K562 (cell line): ENCODE data around the gene PDE4D. TPM values are rescaled to one million over a fixed set of nuclear protein-coding genes. Genes with fewer than 3 reads are reported as not detected.

Source experiments
- ATAC-seq: fragments of 200-7000 bp; cut with Tn5 transposase; 3 replicates; pipeline ENCODE4 v1.9.1; 2020; ENCODE audit warnings: moderate library complexity
- BruUV-seq: library from RNA; stranded (reverse); fragments of 400-500 nt; replicated peaks from 2 replicates; lab custom pipeline; 2021; lab: Mats Ljungman, UMichigan
- CTCF ChIA-PET: fragments of 300-600 bp; formaldehyde crosslinking; extraction: SDS; loops from one replicate; lab custom pipeline; 2021; ENCODE audit warnings: low intra/inter-chr PET ratio; lab: Yijun Ruan, JAX
- POLR2A ChIA-PET: fragments of 300-600, 350-650 bp; sonication (Branson Sonifier 250); formaldehyde crosslinking; extraction: SDS; loops from one replicate; lab custom pipeline; 2021; ENCODE audit warnings: antibody characterized with exemption, inconsistent platforms; lab: Yijun Ruan, JAX
- DNase-seq, 4 experiments: peaks; one replicate each; pipeline versions ENCODE4 v3.0.0 to v3.0.0-alpha.2; 2011 to 2018; ENCODE audit warnings: low spot score in 3 of 4, mixed read lengths in 3 of 4; ENCODE audit errors: extremely low read depth in 1 of 4
- FAIRE-seq: peaks from 2 replicates; lab custom pipeline; 2011; peaks lifted over from hg19 to GRCh38; lab: Jason Lieb, UNC
- H2AFZ ChIP-seq: 2 replicates; pipeline ENCODE4 v1.6.0; 2011; ENCODE audit warnings: low read depth, low read length, control low read depth, inconsistent platforms
- H3K27ac ChIP-seq: fragments of 200-600 bp; 3 replicates; pipeline ENCODE4 v1.8.0; 2011; ENCODE audit warnings: low read depth, mild to moderate bottlenecking, control low read depth, inconsistent platforms, low read length, moderate library complexity, mixed read lengths; ENCODE audit errors: extremely low read depth
- H3K27me3 ChIP-seq, 2 experiments: fragments of 300-600 bp in 1 of 2; 2 replicates in 1 of 2; 3 replicates in 1 of 2; pipeline versions ENCODE4 v1.6.0 to v1.8.0; 2011; ENCODE audit warnings: inconsistent platforms in 2 of 2, low read length in 2 of 2, mild to moderate bottlenecking in 1 of 2, mixed read lengths in 1 of 2, moderate library complexity in 1 of 2; ENCODE audit not compliant: control insufficient read depth in 2 of 2, insufficient read depth in 2 of 2
- H3K36me3 ChIP-seq: fragments of 300-600 bp; 3 replicates; pipeline ENCODE4 v1.8.0; 2011; ENCODE audit warnings: mild to moderate bottlenecking, low read length, inconsistent platforms; ENCODE audit not compliant: control insufficient read depth, insufficient read depth
- H3K4me1 ChIP-seq, 2 experiments: fragments of 200-600 bp in 1 of 2; replicated peaks in 1 of 2; 2 replicates in 1 of 2; 3 replicates in 1 of 2; pipeline versions ENCODE4 v1.5.1 to v1.8.0; 2011; ENCODE audit warnings: inconsistent platforms in 2 of 2, low read length in 2 of 2, mild to moderate bottlenecking in 1 of 2, mixed read lengths in 1 of 2, moderate library complexity in 1 of 2; ENCODE audit not compliant: control insufficient read depth in 2 of 2, insufficient read depth in 2 of 2
- H3K4me2 ChIP-seq: 2 replicates; pipeline ENCODE4 v1.6.1; 2011; ENCODE audit warnings: low read length, control low read depth, inconsistent platforms, mixed read lengths; ENCODE audit not compliant: insufficient read depth
- H3K4me3 ChIP-seq: fragments of 200-600 bp; sonication (generic), shearing (Covaris generic); 2 replicates; pipeline ENCODE4 v1.5.1; 2016; ENCODE audit warnings: control low read depth, inconsistent platforms
- H3K79me2 ChIP-seq: fragments of 200-600 bp; 3 replicates; pipeline ENCODE4 v1.8.0; 2011; ENCODE audit warnings: low read length, inconsistent platforms; ENCODE audit not compliant: control insufficient read depth, insufficient read depth
- H3K9ac ChIP-seq, 2 experiments: 2 replicates each; pipeline versions ENCODE4 v1.6.0 to v1.6.1; 2011; ENCODE audit warnings: low read depth in 2 of 2, low read length in 2 of 2, control low read depth in 1 of 2, inconsistent platforms in 1 of 2, mild to moderate bottlenecking in 1 of 2, mixed read lengths in 1 of 2; ENCODE audit not compliant: insufficient read depth in 1 of 2
- H3K9me1 ChIP-seq: one replicate; pipeline ENCODE4 v1.6.0; 2011; ENCODE audit warnings: inconsistent platforms, mild to moderate bottlenecking, low read length, moderate library complexity; ENCODE audit not compliant: control insufficient read depth, insufficient read depth
- H3K9me3 ChIP-seq: replicated peaks from 2 replicates; pipeline ENCODE4 v1.5.1; 2011; ENCODE audit warnings: low read depth, low read length, inconsistent platforms; ENCODE audit not compliant: control insufficient read depth, insufficient read depth
- H4K20me1 ChIP-seq: replicated peaks from 2 replicates; pipeline ENCODE4 v1.6.1; 2011; ENCODE audit warnings: low read length, inconsistent platforms, mixed read lengths; ENCODE audit not compliant: control insufficient read depth, insufficient read depth
- CAMTA2 ChIP-seq: fragments of 250-450 bp; sonication (Bioruptor Pico); conservative IDR thresholded peaks from 2 replicates; pipeline ENCODE4 v1.5.1; 2022
- RAD21 ChIP-seq, 2 experiments: fragments of 250-450 bp in 1 of 2; fragments of 450-650 bp in 1 of 2; sonication (Bioruptor Pico) in 1 of 2; formaldehyde crosslinking in 1 of 2; IDR thresholded peaks in 1 of 2; conservative IDR thresholded peaks in 1 of 2; 2 replicates each; pipeline versions ENCODE4 v1.4.0 to v1.8.0; 2020 to 2022; ENCODE audit warnings: mild to moderate bottlenecking in 2 of 2, moderate library complexity in 1 of 2
- RBM25 ChIP-seq: fragments of 200-400 bp; formaldehyde crosslinking; IDR thresholded peaks from 2 replicates; pipeline ENCODE4 v1.6.1; 2018; ENCODE audit warnings: low read length, low read depth, moderate library complexity; ENCODE audit not compliant: severe bottlenecking
- ZBTB17 ChIP-seq: fragments of 450-650 bp; formaldehyde crosslinking; IDR thresholded peaks from 2 replicates; pipeline ENCODE4 v1.4.0; 2020; ENCODE audit warnings: mild to moderate bottlenecking
- WGBS: fragments of 100-300 bp; shearing (Covaris generic); methylation state at CpG from one replicate; pipeline ENCODE4 v1.1.6; 2016; ENCODE audit warnings: low coverage, mixed read lengths; ENCODE audit not compliant: insufficient coverage; ENCODE audit errors: missing lambda C conversion rate; 5-methylcytosine and 5-hydroxymethylcytosine counted together
- in situ Hi-C: fragments of 300-500 bp; cut with MboI; formaldehyde crosslinking; loops from 4 replicates; pipeline ENCODE4 v1.15.0; 2018; ENCODE audit warnings: inconsistent platforms, mixed read lengths
- intact Hi-C: fragments of 100-400 bp; cut with micrococcal nuclease; formaldehyde crosslinking; loops from 2 replicates; pipeline ENCODE4 v1.14.2; 2022
- polyA plus RNA-seq, 8 experiments: library from polyadenylated mRNA; depleted of rRNA in 4 of 8; stranded (reverse) in 5 of 8; unstranded in 3 of 8; fragments of >200 nt; fragmentation: Nextera tagmentation in 2 of 8; fragmentation: Illumina TruSeq in 1 of 8; extraction: Ambion mirVana in 2 of 8; extraction: Trizol in 1 of 8; gene quantifications; 2 replicates each; pipeline versions ENCODE4 v1.2.1 to v1.2.3, GENCODE V29; 2011 to 2014; ENCODE audit warnings: inconsistent platforms in 1 of 8, missing spikeins in 1 of 8
- total RNA-seq, 7 experiments: library from RNA; depleted of rRNA in 6 of 7; stranded (reverse); fragments of >200 nt in 6 of 7; fragmentation: Illumina TruSeq in 2 of 7; extraction: Trizol in 2 of 7; gene quantifications; 2 replicates each; pipeline versions ENCODE4 v1.2.1 to v1.2.3, GENCODE V29; 2011 to 2021; ENCODE audit warnings: low replicate concordance in 1 of 7
- TF ChIP-seq, protein P1 (sequence below), 3 experiments: IDR thresholded peaks in 2 of 3; conservative IDR thresholded peaks in 1 of 3; 2 replicates each; pipeline ENCODE4 v1.5.1; 2011 to 2012; ENCODE audit warnings: low read length in 3 of 3, mild to moderate bottlenecking in 3 of 3, control low read depth in 2 of 3, improper control_type of control experiment in 1 of 3, inconsistent platforms in 1 of 3, low read depth in 1 of 3, mixed read lengths in 1 of 3, moderate library complexity in 1 of 3; ENCODE audit not compliant: insufficient read depth in 2 of 3
- TF ChIP-seq, protein P2 (sequence below): IDR thresholded peaks from 2 replicates; pipeline ENCODE4 v1.6.1; 2014; ENCODE audit warnings: antibody characterized with exemption

The PDE4D gene
- total and polyA plus RNA-seq, 9 of the 15 experiments (the other 6 are each of a cell fraction or from before 2014, with no cell fraction given): 0.04 to 0.46 (median 0.13) TPM

DNA sequence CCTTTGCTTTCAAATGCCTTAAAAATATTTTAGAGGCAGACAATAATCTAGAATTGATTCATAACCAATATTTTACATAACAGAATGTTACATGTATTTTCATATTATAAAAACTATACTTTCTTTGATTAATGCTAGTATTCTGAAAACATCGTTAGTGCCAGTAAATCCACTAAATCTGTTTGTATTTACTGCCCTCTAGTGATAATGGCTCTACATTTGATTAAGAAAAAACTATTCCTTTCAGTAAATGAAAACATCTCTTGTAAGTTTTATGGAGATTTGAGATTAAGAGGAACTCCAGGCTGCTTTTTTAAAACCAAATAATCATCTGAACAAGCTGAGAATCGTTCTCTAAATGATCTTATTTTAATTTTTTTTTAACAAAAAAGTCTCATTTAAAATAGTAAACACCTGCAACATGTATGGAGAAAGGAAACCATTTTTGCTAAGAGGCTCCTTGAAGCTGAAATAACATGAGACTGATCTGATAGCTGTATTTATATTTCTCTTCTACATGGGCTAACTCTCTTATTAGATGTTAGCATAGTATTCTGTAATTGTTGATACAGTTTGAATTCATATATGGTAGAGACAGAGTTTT is 886.0 kb downstream of the PDE4D start:
- no peak for ATAC-seq
- in situ Hi-C loops: no loop called here
- no peak for FAIRE-seq

More for the DNA sequence above, 886.0 kb downstream of the PDE4D start:
- H3K79me2 ChIP-seq: no peaks in the 10 kb centered on the region
- POLR2A ChIA-PET: no interaction called here
- H3K9ac ChIP-seq: no peak overlapping the region
- TF ChIP-seq RAD21 (CRISPR knock-in tag; conservative IDR thresholded peaks at IDR 0.05 in 1 of 2, IDR thresholded peaks at IDR 0.05 in 1 of 2): peak; percentile 43 to 54; a peak in 3 of 4 replicates
- no peak for TF ChIP-seq CAMTA2 (CRISPR knock-in tag)
- no peak for TF ChIP-seq ZBTB17 (CRISPR knock-in tag)
- no peak for TF ChIP-seq RBM25
- TF ChIP-seq, protein P1, sequence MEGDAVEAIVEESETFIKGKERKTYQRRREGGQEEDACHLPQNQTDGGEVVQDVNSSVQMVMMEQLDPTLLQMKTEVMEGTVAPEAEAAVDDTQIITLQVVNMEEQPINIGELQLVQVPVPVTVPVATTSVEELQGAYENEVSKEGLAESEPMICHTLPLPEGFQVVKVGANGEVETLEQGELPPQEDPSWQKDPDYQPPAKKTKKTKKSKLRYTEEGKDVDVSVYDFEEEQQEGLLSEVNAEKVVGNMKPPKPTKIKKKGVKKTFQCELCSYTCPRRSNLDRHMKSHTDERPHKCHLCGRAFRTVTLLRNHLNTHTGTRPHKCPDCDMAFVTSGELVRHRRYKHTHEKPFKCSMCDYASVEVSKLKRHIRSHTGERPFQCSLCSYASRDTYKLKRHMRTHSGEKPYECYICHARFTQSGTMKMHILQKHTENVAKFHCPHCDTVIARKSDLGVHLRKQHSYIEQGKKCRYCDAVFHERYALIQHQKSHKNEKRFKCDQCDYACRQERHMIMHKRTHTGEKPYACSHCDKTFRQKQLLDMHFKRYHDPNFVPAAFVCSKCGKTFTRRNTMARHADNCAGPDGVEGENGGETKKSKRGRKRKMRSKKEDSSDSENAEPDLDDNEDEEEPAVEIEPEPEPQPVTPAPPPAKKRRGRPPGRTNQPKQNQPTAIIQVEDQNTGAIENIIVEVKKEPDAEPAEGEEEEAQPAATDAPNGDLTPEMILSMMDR (IDR thresholded peaks at IDR 0.05 in 2 of 3, conservative IDR thresholded peaks at IDR 0.05 in 1 of 3; ENCODE audit: insufficient read depth in 2 of 3, low read depth in 1 of 3, low read length in 3 of 3): peak in 1 of 3 experiments; percentile 59; a peak in 2 of 6 replicates
- TF ChIP-seq, protein P2, sequence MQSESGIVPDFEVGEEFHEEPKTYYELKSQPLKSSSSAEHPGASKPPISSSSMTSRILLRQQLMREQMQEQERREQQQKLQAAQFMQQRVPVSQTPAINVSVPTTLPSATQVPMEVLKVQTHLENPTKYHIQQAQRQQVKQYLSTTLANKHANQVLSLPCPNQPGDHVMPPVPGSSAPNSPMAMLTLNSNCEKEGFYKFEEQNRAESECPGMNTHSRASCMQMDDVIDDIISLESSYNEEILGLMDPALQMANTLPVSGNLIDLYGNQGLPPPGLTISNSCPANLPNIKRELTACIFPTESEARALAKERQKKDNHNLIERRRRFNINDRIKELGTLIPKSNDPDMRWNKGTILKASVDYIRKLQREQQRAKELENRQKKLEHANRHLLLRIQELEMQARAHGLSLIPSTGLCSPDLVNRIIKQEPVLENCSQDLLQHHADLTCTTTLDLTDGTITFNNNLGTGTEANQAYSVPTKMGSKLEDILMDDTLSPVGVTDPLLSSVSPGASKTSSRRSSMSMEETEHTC: no peak
- no peaks in the 10 kb centered on the region for H3K27me3 ChIP-seq
- no peak overlapping the region for H3K27ac ChIP-seq
- no peaks in the 10 kb centered on the region for H4K20me1 ChIP-seq
- BruUV-seq: no TSS peak
- DNase-seq: peak in 2 of 4 experiments; percentile 5 to 8
- H3K9me1 ChIP-seq: no peaks in the 10 kb centered on the region
- H3K36me3 ChIP-seq: no peaks in the 10 kb centered on the region
- H2AFZ ChIP-seq: no peak overlapping the region
- no peak overlapping the region for H3K4me3 ChIP-seq
- WGBS: 0% methylated on average over 2 of the region's 2 CpGs
- no peak overlapping the region for H3K4me2 ChIP-seq
- H3K9me3 ChIP-seq: no peaks in the 10 kb centered on the region
- intact Hi-C loops: loop anchor here (2.0 kb wide), 1 partner anchor 117 kb away; no protein-coding TSS in a partner anchor
- no peaks in the 10 kb centered on the region for H3K4me1 ChIP-seq
- CTCF ChIA-PET: interaction anchor here (0.6 to 1.9 kb wide), 3 partner anchors 116 to 1274 kb away, joined by 3 to 11 read pairs (median 5); no protein-coding TSS in a partner anchor
